ENCODE measurements around the gene PRSS22. TPM values are rescaled to one million over a fixed set of nuclear protein-coding genes. Genes with fewer than 3 reads are reported as not detected.

PRSS22 gene
- total RNA-seq, 1 donor from 2014 or later: 42.5 TPM

DNA sequence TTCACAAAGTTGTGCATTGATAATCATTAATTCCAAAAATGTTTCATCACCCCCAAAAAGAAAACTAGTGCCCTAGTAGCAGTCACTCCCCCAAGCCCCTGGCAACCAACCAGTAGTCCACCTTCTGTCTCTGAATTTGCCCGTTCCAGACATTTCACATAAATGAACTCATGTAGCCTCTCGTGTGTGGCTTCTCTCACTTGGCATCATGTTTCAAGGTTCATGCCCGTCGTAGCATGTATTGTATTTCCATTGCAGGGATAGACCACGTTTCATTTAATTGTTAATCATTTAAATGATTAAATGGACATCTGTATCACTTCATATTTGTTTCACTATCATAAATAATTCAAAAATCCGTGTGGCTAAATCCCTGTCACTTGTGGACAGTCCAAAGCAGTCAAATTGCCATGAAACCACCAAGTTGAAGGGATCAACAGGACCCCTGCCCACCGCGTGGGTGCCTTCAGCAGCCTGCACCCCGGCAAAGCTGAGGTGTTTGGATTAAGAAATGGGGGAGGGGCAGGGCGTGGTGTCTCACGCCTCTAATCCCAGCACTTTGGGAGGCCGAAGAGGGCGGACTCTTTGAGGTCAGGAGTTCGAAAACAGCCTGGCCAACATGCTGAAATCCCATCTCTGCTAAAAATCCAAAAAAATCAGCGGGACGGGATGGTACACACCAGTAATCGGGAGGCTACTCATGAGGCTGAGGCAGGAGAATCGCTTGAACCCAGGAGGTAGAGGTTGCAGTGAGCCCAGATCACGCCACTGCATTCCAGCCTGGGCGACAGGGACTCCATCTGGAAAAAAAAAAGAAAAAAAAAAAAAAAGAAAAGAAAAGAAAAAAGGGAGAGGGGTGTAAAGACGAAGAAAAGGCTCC, 16.3 kb upstream of the PRSS22 start:
- Mint-ChIP-seq H3K4me3 (no peak overlapping the region), H3K36me3 (no peaks in the 10 kb centered on the region), H3K4me1 (ENCODE audit: unreplicated experiment) (no peaks in the 10 kb centered on the region), H3K27ac (no peak overlapping the region), H3K27me3 (peaks cover 30% of the 10 kb centered on the region), H3K9me3 (no peaks in the 10 kb centered on the region)
- no peak for DNase-seq (ENCODE audit: extremely low spot score, unreplicated experiment)
- TF ChIP-seq CTCF (conservative IDR thresholded peaks at IDR 0.05): no peak

- H3K27ac Mint-ChIP-seq: no peak overlapping the region
- TF ChIP-seq CTCF (conservative IDR thresholded peaks at IDR 0.05): no peak
- H3K36me3 Mint-ChIP-seq: no peaks in the 10 kb centered on the region
- no peaks in the 10 kb centered on the region for H3K4me1 Mint-ChIP-seq (ENCODE audit: unreplicated experiment)
- no peak overlapping the region for H3K4me3 Mint-ChIP-seq
- H3K9me3 Mint-ChIP-seq: no peaks in the 10 kb centered on the region
- DNase-seq (ENCODE audit: extremely low spot score, unreplicated experiment): no peak
- peaks cover 30% of the 10 kb centered on the region for H3K27me3 Mint-ChIP-seq
Measured at GRCh38 chr16:2871926-2872325, 14.0 kb upstream of the PRSS22 start.

GRCh38 chr16:2867987-2868789, 10.2 kb upstream of the PRSS22 start:
- H3K36me3 Mint-ChIP-seq: no peaks in the 10 kb centered on the region
- no peaks in the 10 kb centered on the region for H3K9me3 Mint-ChIP-seq
- peak overlapping the region; percentile 87 for H3K27ac Mint-ChIP-seq
- H3K4me3 Mint-ChIP-seq: peak overlapping the region; percentile 90
- H3K27me3 Mint-ChIP-seq: peaks cover 51% of the 10 kb centered on the region
- peak; percentile 100 for TF ChIP-seq CTCF (conservative IDR thresholded peaks at IDR 0.05)
- H3K4me1 Mint-ChIP-seq (ENCODE audit: unreplicated experiment): no peaks in the 10 kb centered on the region
- DNase-seq (ENCODE audit: extremely low spot score, unreplicated experiment): peak; percentile 97

- DNase-seq (ENCODE audit: extremely low spot score, unreplicated experiment): no peak
- Mint-ChIP-seq H3K27me3 (peaks cover 47% of the 10 kb centered on the region), H3K36me3 (no peaks in the 10 kb centered on the region), H3K4me1 (ENCODE audit: unreplicated experiment) (no peaks in the 10 kb centered on the region), H3K27ac (peak overlapping the region; percentile 87), H3K4me3 (peak overlapping the region; percentile 90), H3K9me3 (no peaks in the 10 kb centered on the region)
- no peak for TF ChIP-seq CTCF (conservative IDR thresholded peaks at IDR 0.05)
Measured at GRCh38 chr16:2867661-2867986, 9.7 kb upstream of the PRSS22 start.

DNA sequence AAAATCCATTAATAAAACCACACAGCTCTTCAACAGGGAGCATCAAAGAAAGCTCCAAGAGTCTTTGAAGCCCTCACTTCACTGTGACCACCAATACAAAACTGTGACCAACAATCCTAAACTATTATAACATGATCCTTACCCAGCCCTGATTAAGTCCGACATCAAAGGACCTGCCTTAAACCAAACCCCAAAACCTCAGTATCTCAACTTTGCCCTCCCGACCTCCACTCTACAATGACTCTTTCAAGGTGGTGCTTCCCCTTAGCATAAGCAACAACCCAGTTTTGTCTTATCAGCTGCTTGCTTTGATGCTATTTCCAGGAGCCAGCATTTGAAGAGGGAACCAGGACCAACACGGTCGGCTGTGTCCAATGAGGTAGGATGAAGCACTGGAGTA, 8.5 kb upstream of the PRSS22 start:
- Mint-ChIP-seq H3K9me3 (peaks cover under 1% of the 10 kb centered on the region), H3K27me3 (peaks cover 43% of the 10 kb centered on the region)

More for the DNA sequence above, 8.5 kb upstream of the PRSS22 start:
- DNase-seq (ENCODE audit: extremely low spot score, unreplicated experiment): no peak
- TF ChIP-seq CTCF (conservative IDR thresholded peaks at IDR 0.05): no peak
- H3K4me1 Mint-ChIP-seq (ENCODE audit: unreplicated experiment): no peaks in the 10 kb centered on the region
- no peak overlapping the region for H3K27ac Mint-ChIP-seq
- no peaks in the 10 kb centered on the region for H3K36me3 Mint-ChIP-seq
- H3K4me3 Mint-ChIP-seq: peak overlapping the region; percentile 15

Data from type B pancreatic cell (in vitro differentiated cells).